Measurements from ENCODE around the gene SCN2B.

Gene SCN2B

DNA sequence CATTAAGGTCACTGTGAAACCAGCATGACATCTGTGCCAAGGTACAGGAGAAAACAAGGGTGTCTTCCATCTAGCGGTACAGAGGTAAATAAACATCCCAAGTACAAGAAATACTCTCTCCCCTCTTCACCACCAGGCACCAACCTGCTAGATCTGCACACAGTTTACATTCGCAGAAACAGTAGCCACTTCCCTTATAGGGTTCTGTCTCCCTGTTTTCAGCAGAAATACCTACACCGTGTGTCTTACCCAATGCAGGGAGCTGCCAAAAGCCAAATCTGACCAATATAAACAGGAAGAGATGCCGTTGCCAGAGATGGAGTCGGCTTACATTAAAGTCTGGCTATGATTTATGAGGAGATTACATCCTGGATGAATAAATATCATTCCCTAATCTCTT lies 25.0 kb downstream of the SCN2B start:
- Histone ChIP-seq H3K9me3 (ENCODE audit: control extremely low read depth in 1 of 5, control insufficient read depth in 4 of 5, insufficient read depth in 2 of 5, low read depth in 1 of 5, low read length in 4 of 5) (no peaks in the 10 kb centered on the region), H3K4me1 (ENCODE audit: control extremely low read depth in 1 of 4, control insufficient read depth in 4 of 4, insufficient read depth in 4 of 4, low read length in 3 of 4) (peaks cover 0 to 20% (median 17%) of the 10 kb centered on the region in 4 experiments), H3K36me3 (ENCODE audit: control insufficient read depth in 4 of 4, insufficient read depth in 4 of 4, low read length in 3 of 4) (no peaks in the 10 kb centered on the region), H3K27ac (ENCODE audit: insufficient read depth in 1 of 2, low read depth in 1 of 2, low read length in 2 of 2, poor library complexity in 1 of 2, severe bottlenecking in 2 of 2) (no peak overlapping the region), H3K4me3 (ENCODE audit: control insufficient read depth in 1 of 7, extremely low read depth in 1 of 7, insufficient read depth in 4 of 7, low read depth in 2 of 7, low read length in 6 of 7) (no peak overlapping the region), H3K27me3 (replicated peaks in 2 of 5; ENCODE audit: control insufficient read depth in 4 of 5, insufficient read depth in 5 of 5, low read length in 4 of 5) (peaks cover 0 to 55% (median 28%) of the 10 kb centered on the region in 5 experiments)
- DNase-seq = no peak
- ChIA-PET CTCF (interaction anchor here (1.2 kb wide), 1 partner anchor 20 kb away, joined by 3 read pairs; no protein-coding TSS in a partner anchor), POLR2A (no interaction called here)
- WGBS (ENCODE audit: insufficient coverage) = 100% methylated on average over 1 of the region's 5 CpGs

DNA sequence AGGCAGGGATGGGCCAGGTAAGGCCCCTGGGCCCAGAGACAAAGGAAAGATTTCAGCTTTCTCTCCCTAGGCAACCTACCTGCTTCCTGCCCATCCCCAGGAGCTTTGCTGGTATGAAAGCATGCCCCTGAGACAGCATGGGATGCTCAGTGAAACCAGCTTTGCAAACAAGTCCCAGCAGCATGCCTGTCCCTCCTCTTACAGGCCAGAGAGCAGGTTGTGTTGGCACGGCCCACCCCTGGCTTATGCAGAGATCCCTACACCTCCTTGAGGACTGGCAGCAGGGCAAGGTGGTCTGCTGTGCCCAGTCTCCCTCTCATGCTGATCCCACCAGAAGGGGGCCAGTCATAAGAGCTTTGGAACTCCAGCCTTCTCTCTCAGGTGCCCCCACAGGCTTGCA lies 26.9 kb downstream of the SCN2B start:
- CTCF ChIA-PET = interaction anchor here (1.5 to 7.4 kb wide), 3 partner anchors 15 to 22 kb away, joined by 4 to 71 read pairs (median 6); no protein-coding TSS in a partner anchor
- Histone ChIP-seq H3K27me3 (replicated peaks in 2 of 5; ENCODE audit: control insufficient read depth in 4 of 5, insufficient read depth in 5 of 5, low read length in 4 of 5) (peaks cover 0 to 36% (median 20%) of the 10 kb centered on the region in 5 experiments), H3K9me3 (ENCODE audit: control extremely low read depth in 1 of 5, control insufficient read depth in 4 of 5, insufficient read depth in 2 of 5, low read depth in 1 of 5, low read length in 4 of 5) (no peaks in the 10 kb centered on the region), H3K27ac (ENCODE audit: insufficient read depth in 1 of 2, low read depth in 1 of 2, low read length in 2 of 2, poor library complexity in 1 of 2, severe bottlenecking in 2 of 2) (no peak overlapping the region), H3K4me1 (ENCODE audit: control extremely low read depth in 1 of 4, control insufficient read depth in 4 of 4, insufficient read depth in 4 of 4, low read length in 3 of 4) (peaks cover 0 to 25% (median 19%) of the 10 kb centered on the region in 4 experiments), H3K36me3 (ENCODE audit: control insufficient read depth in 4 of 4, insufficient read depth in 4 of 4, low read length in 3 of 4) (no peaks in the 10 kb centered on the region), H3K4me3 (ENCODE audit: control insufficient read depth in 1 of 7, extremely low read depth in 1 of 7, insufficient read depth in 4 of 7, low read depth in 2 of 7, low read length in 6 of 7) (no peak overlapping the region)
- no CpG with 5 or more reads among the region's 1 CpG for WGBS (ENCODE audit: insufficient coverage)
- POLR2A ChIA-PET = no interaction called here
- DNase-seq = no peak

DNA sequence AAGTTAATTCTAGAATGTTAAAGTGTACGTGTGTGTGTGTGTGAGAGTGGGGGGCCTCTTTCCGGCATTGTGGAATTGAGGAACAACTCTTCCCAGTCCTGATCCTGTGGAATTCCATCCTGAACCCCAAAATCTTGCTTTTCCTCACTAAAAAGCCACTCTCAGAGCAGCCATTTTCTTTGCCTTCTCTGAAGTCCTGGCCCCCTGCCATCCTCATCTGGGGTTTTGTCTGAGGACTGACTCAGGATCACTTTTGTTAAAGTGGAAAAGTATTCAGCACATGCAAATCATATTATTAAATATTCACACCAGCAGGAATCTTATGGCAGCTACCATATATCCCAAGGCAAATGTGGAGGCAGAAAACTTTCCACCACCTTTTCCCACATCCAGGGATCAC lies 27.6 kb downstream of the SCN2B start:
- Histone ChIP-seq H3K4me3 (ENCODE audit: control insufficient read depth in 1 of 7, extremely low read depth in 1 of 7, insufficient read depth in 4 of 7, low read depth in 2 of 7, low read length in 6 of 7) (no peak overlapping the region), H3K9me3 (ENCODE audit: control extremely low read depth in 1 of 5, control insufficient read depth in 4 of 5, insufficient read depth in 2 of 5, low read depth in 1 of 5, low read length in 4 of 5) (no peaks in the 10 kb centered on the region), H3K27ac (ENCODE audit: insufficient read depth in 1 of 2, low read depth in 1 of 2, low read length in 2 of 2, poor library complexity in 1 of 2, severe bottlenecking in 2 of 2) (no peak overlapping the region), H3K4me1 (ENCODE audit: control extremely low read depth in 1 of 4, control insufficient read depth in 4 of 4, insufficient read depth in 4 of 4, low read length in 3 of 4) (peaks cover 0 to 25% (median 19%) of the 10 kb centered on the region in 4 experiments), H3K36me3 (ENCODE audit: control insufficient read depth in 4 of 4, insufficient read depth in 4 of 4, low read length in 3 of 4) (no peaks in the 10 kb centered on the region), H3K27me3 (replicated peaks in 2 of 5; ENCODE audit: control insufficient read depth in 4 of 5, insufficient read depth in 5 of 5, low read length in 4 of 5) (peaks cover 0 to 31% (median 15%) of the 10 kb centered on the region in 5 experiments)
- ChIA-PET POLR2A (no interaction called here), CTCF (interaction anchor here (1.5 to 7.4 kb wide), 3 partner anchors 15 to 22 kb away, joined by 4 to 71 read pairs (median 6); no protein-coding TSS in a partner anchor)
- no peak for DNase-seq
- 100% methylated on average over 1 of the region's 2 CpGs for WGBS (ENCODE audit: insufficient coverage)

DNA sequence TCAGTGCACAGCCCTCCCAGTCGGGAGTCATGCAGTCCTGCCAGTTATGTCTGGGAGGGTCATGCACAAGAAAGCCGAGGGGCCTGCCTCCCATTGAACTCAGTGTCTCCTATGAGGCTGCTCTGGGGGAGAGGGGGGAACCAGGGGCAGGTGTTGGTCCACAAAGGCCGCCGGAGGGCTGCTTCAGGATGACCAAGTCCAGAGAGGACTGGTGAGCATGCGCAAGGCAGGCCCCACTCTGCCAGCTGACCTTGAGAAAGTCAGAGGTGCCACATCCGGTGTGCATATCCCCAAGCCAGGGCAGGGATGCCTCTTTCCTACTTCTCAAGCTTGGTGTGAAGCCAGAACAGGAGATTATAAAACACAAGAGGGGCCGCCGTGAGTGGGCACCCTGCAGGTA lies 28.2 kb downstream of the SCN2B start:
- ChIA-PET CTCF (interaction anchor here (1.4 to 7.4 kb wide), 3 partner anchors 10 to 23 kb away, joined by 4 to 71 read pairs (median 4); no protein-coding TSS in a partner anchor), POLR2A (no interaction called here)
- Histone ChIP-seq H3K27ac (ENCODE audit: insufficient read depth in 1 of 2, low read depth in 1 of 2, low read length in 2 of 2, poor library complexity in 1 of 2, severe bottlenecking in 2 of 2) (no peak overlapping the region), H3K9me3 (ENCODE audit: control extremely low read depth in 1 of 5, control insufficient read depth in 4 of 5, insufficient read depth in 2 of 5, low read depth in 1 of 5, low read length in 4 of 5) (no peaks in the 10 kb centered on the region), H3K36me3 (ENCODE audit: control insufficient read depth in 4 of 4, insufficient read depth in 4 of 4, low read length in 3 of 4) (no peaks in the 10 kb centered on the region), H3K4me1 (ENCODE audit: control extremely low read depth in 1 of 4, control insufficient read depth in 4 of 4, insufficient read depth in 4 of 4, low read length in 3 of 4) (peaks cover 0 to 25% (median 15%) of the 10 kb centered on the region in 4 experiments), H3K27me3 (replicated peaks in 2 of 5; ENCODE audit: control insufficient read depth in 4 of 5, insufficient read depth in 5 of 5, low read length in 4 of 5) (peaks cover 0 to 29% (median 13%) of the 10 kb centered on the region in 5 experiments), H3K4me3 (ENCODE audit: control insufficient read depth in 1 of 7, extremely low read depth in 1 of 7, insufficient read depth in 4 of 7, low read depth in 2 of 7, low read length in 6 of 7) (no peak overlapping the region)
- DNase-seq = no peak
- 95% methylated on average over 6 of the region's 8 CpGs for WGBS (ENCODE audit: insufficient coverage)

DNA sequence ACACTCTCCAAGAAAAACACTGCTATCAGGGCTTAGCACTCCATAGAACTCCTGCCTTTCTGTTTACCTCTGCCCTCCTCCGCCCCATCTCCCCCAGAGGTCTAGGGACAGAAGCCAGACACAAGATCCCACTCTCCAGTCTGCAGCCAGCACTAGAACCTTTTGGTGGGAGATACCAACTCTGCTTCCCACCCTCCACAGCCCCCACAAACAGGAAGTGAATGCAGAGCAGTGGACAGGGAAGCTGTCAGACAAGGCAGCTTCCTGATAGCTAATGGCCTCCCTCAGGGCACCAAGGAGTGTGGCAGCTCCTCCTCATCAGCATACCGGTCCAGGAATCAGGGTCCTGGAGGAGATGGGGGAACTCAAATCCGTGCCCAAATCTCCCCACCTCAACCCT lies 28.9 kb downstream of the SCN2B start:
- Histone ChIP-seq H3K4me1 (ENCODE audit: control extremely low read depth in 1 of 4, control insufficient read depth in 4 of 4, insufficient read depth in 4 of 4, low read length in 3 of 4) (peaks cover 2 to 23% (median 10%) of the 10 kb centered on the region in 4 experiments), H3K27ac (ENCODE audit: insufficient read depth in 1 of 2, low read depth in 1 of 2, low read length in 2 of 2, poor library complexity in 1 of 2, severe bottlenecking in 2 of 2) (no peak overlapping the region), H3K27me3 (replicated peaks in 2 of 5; ENCODE audit: control insufficient read depth in 4 of 5, insufficient read depth in 5 of 5, low read length in 4 of 5) (peaks cover 0 to 25% (median 8%) of the 10 kb centered on the region in 5 experiments), H3K36me3 (ENCODE audit: control insufficient read depth in 4 of 4, insufficient read depth in 4 of 4, low read length in 3 of 4) (no peaks in the 10 kb centered on the region), H3K9me3 (ENCODE audit: control extremely low read depth in 1 of 5, control insufficient read depth in 4 of 5, insufficient read depth in 2 of 5, low read depth in 1 of 5, low read length in 4 of 5) (no peaks in the 10 kb centered on the region), H3K4me3 (ENCODE audit: control insufficient read depth in 1 of 7, extremely low read depth in 1 of 7, insufficient read depth in 4 of 7, low read depth in 2 of 7, low read length in 6 of 7) (no peak overlapping the region)
- POLR2A ChIA-PET = no interaction called here
- WGBS (ENCODE audit: insufficient coverage) = 60% methylated on average over 1 of the region's 3 CpGs
- no peak for DNase-seq
- CTCF ChIA-PET = interaction anchor here (1.3 to 7.4 kb wide), 3 partner anchors 9 to 143 kb away, joined by 3 to 71 read pairs (median 4); no protein-coding TSS in a partner anchor

- ChIA-PET POLR2A (no interaction called here), CTCF (interaction anchor here (0.9 to 7.4 kb wide), 7 partner anchors 8 to 342 kb away, joined by 3 to 71 read pairs (median 4); no protein-coding TSS in a partner anchor)
- Histone ChIP-seq H3K4me1 (ENCODE audit: control extremely low read depth in 1 of 4, control insufficient read depth in 4 of 4, insufficient read depth in 4 of 4, low read length in 3 of 4) (peaks cover 3 to 21% (median 6%) of the 10 kb centered on the region in 4 experiments), H3K36me3 (ENCODE audit: control insufficient read depth in 4 of 4, insufficient read depth in 4 of 4, low read length in 3 of 4) (no peaks in the 10 kb centered on the region), H3K27ac (ENCODE audit: insufficient read depth in 1 of 2, low read depth in 1 of 2, low read length in 2 of 2, poor library complexity in 1 of 2, severe bottlenecking in 2 of 2) (no peak overlapping the region), H3K4me3 (ENCODE audit: control insufficient read depth in 1 of 7, extremely low read depth in 1 of 7, insufficient read depth in 4 of 7, low read depth in 2 of 7, low read length in 6 of 7) (no peak overlapping the region), H3K27me3 (replicated peaks in 2 of 5; ENCODE audit: control insufficient read depth in 4 of 5, insufficient read depth in 5 of 5, low read length in 4 of 5) (peaks cover 0 to 16% (median 0%) of the 10 kb centered on the region in 5 experiments), H3K9me3 (ENCODE audit: control extremely low read depth in 1 of 5, control insufficient read depth in 4 of 5, insufficient read depth in 2 of 5, low read depth in 1 of 5, low read length in 4 of 5) (no peaks in the 10 kb centered on the region)
- no peak for DNase-seq
- WGBS (ENCODE audit: insufficient coverage) = 100% methylated on average over 6 of the region's 6 CpGs
Observed at GRCh38 chr11:118146554-118146953, 29.9 kb downstream of the SCN2B start.
